HS-5 (cell line): ENCODE results near the gene CCDC152.
"Not testable (repeated sequence)": the region's sequence is repeated elsewhere in the genome, so short reads cannot be mapped to it uniquely, and the experiment has no call there.

Source experiments
- DNase-seq: peaks from one replicate; pipeline ENCODE4 v3.0.0-alpha.2; 2012; ENCODE audit warnings: low read depth

CCDC152 gene, protein sequence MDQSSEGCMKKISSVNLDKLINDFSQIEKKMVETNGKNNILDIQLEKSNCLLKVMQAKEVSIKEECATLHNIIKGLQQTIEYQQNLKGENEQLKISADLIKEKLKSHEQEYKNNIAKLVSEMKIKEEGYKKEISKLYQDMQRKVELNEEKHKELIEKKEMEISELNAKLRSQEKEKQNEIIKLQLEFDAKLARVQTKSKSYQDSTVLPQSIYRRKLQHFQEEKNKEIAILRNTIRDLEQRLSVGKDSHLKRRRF

DNA sequence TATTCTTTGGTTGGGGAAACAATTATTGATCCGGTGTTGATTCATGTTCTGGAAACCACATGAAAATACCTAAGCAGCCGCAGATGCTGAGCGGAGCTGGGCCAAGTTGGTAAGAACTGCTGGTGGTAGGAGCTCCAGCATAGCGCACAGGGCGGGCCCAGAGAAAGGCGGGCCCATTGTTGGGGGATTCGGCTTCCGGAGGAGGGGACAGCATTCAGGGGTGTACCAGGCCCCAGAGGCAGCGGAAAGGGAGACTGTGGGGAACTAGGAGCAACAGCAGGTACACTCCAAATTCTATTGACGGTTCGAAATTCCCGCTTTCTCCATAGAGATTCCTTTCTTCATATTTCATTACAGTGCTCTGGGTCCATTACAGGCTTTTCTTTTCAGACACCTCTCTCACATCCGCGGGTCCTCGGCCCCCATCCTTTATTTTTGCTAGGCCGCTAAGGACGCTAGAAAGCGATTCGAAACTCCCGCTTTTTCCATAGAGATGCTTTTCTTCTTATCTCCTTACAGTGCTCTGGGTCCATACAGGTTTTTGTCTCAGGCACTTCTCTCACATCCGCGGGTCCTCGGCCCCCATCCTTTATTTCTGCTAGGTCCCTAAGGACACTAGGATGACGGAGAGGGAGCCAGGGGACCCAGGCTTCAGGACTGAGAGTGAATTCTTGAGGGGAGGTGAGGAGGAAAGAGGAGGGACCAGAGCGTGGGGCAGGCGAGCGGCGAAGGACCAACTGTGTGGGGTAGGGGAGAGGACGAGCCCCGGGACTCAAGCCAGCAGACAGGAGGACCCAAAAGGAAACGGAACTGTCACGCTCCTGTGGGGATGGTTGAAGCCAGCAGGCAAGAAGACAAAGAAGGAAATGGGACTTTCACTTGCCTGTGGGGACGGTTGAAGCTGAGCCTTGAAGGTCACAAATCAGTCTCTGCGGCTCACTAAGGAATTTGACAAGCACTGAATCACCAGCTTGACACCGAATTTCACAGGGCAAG, at the start of gene CCDC152:
CCDC152 (plus strand) TSS at position 213 of the 996 bp plus-strand sequence. CDS start 2,304 bp downstream, outside the sequence.
- no peak for DNase-seq

DNA sequence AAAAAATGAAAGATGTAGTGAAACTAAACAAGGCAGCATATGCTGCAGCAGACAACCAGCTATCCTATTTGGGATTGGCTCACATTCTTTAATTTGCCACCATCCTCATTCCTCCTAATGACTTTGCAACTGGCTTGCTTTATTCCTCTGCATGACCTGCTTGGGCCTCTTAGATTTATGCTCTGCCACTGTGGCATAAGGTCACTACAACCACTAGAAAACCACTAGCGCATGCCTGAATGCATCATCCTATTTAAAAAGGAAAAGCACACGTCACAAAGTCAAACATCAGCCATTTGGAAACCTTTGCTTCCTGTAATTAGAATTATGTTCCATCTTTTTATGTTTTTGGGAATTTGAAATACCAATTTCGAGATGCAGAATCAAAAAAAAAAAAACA, 40.8 kb upstream of the CCDC152 start:
- peak; percentile 46 for DNase-seq

DNA sequence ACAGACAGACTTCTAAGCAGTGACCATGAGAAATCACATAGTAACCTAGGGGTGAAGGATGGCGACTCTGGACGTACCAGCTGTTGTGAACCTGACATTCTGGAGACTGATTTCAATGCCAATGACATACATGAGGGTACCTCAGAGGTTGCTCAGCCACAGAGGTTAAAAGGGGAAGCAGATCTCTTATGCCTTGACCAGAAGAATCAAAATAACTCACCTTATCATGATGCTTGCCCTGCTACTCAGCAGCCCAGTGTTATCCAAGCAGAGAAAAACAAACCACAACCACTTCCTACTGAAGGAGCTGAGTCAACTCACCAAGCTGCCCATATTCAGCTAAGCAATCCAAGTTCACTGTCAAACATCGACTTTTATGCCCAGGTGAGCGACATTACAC, 38.0 kb upstream of the CCDC152 start:
- peak; percentile 67 for DNase-seq

DNA sequence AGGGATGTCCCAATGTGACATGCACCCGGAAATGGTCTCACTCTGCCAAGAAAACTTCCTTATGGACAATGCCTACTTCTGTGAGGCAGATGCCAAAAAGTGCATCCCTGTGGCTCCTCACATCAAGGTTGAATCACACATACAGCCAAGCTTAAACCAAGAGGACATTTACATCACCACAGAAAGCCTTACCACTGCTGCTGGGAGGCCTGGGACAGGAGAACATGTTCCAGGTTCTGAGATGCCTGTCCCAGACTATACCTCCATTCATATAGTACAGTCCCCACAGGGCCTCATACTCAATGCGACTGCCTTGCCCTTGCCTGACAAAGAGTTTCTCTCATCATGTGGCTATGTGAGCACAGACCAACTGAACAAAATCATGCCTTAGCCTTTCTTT, 37.6 kb upstream of the CCDC152 start:
- peak; percentile 18 for DNase-seq

DNA sequence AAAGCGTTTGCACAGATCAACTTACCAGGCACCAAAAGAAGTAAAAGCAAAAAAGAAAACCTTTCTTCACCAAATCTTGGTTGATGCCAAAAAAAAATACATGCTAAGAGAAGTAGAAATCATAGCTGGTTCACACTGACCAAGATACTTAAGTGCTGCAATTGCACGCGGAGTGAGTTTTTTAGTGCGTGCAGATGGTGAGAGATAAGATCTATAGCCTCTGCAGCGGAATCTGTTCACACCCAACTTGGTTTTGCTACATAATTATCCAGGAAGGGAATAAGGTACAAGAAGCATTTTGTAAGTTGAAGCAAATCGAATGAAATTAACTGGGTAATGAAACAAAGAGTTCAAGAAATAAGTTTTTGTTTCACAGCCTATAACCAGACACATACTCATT, 36.4 kb upstream of the CCDC152 start:
- DNase-seq: no peak

DNA sequence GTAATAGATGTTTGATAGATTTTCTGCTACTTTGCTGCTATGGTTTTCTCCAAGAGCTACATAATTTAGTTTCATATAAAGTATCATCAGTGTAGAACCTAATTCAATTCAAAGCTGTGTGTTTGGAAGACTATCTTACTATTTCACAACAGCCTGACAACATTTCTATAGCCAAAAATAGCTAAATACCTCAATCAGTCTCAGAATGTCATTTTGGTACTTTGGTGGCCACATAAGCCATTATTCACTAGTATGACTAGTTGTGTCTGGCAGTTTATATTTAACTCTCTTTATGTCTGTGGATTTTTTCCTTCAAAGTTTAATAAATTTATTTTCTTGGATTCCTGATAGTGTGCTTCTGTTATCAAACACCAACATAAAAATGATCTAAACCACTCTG, 35.1 kb upstream of the CCDC152 start:
- DNase-seq: no peak

DNA sequence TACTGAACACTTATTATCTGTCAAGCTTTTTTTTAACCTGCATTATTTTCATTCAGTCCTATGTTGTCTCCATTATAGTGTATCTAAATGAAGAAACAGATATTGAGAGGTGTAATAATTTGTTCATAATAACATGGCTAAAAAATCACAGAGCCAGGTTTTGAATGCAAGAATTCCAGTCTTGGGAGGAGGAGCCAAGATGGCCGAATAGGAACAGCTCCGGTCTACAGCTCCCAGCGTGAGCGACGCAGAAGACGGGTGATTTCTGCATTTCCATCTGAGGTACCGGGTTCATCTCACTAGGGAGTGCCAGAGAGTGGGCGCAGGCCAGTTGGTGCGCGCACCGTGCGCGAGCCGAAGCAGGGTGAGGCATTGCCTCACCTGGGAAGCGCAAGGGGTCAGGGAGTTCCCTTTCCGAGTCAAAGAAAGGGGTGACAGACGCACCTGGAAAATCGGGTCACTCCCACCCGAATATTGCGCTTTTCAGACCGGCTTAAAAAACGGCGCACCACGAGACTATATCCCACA, 22.0 kb upstream of the CCDC152 start:
- not testable (repeated sequence) for DNase-seq

DNA sequence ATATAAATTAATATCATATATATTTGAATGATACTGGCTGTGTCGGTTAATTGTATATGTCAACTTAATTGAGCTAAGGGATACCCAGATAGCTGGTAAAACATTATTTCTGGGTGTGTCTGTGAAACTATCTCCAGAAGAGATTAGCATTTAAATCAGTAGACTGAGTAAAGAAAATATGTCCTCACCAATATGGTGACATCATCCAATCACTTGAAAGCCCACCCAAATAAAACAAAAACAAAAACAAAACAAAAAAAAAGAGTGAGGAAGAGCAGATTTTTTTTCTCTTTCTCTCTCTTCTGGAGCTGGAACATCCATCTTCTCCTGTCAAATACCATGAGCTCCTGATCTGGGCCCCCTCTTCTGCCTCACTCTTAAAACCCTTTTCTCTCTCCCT, 15.7 kb upstream of the CCDC152 start:
- no peak for DNase-seq

DNA sequence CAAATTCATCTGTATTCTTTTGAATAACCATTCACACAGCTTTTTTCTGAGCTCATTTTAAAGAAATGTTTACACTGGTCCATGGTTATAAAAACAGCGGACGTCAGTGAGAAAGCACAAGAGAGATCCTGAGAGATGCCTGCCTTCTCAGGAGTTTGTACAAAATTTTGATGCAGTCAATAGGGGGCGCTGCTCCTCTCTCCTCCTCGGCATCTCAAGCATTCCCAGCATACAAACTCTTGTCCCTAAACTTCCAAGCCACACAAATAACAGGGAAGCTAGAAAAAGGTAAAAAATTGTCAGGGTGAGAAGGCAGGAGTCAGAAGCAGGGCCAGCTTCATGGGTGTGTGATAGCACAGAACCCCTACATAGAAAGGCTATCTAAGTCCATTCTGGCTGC, 11.2 kb upstream of the CCDC152 start:
- DNase-seq: no peak

DNA sequence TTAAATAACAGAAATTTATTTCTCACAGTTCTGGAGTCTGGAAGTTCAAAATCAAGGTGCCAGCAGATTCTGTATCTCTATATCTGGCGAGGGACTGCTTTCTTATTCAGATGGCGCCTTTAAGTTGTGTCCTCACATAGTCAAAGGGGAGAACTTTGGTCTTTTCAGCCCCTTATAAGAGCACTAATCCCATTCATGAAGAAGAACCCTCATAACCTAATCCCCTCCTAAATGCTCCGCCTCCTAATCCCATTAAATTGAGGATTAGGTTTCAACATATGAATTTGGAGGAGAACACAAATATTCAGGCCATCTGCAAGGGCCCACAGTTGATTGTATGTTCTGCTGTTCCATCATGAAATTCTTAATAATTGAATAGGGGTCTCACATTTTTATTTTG, 10.8 kb upstream of the CCDC152 start:
- no peak for DNase-seq

DNA sequence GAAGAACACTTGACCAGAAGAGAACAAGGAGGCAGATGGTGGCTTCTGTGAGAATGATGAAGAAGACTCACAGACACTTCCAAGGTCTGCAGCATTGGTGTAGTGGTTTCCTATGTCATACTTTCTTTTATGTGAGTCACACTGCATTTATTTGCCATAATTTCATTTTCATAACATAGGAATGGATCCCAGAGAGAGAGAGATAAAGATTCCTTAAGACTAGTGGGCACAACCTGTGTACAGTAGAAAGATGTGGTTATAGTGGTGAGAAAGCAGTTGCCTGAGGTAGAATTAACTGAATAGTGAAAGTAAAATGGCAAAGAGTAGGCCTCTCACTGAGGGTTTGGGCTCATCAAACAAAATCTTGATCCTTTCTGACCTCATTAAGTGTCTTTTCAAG, 7.6 kb upstream of the CCDC152 start:
- peak; percentile 40 for DNase-seq

DNA sequence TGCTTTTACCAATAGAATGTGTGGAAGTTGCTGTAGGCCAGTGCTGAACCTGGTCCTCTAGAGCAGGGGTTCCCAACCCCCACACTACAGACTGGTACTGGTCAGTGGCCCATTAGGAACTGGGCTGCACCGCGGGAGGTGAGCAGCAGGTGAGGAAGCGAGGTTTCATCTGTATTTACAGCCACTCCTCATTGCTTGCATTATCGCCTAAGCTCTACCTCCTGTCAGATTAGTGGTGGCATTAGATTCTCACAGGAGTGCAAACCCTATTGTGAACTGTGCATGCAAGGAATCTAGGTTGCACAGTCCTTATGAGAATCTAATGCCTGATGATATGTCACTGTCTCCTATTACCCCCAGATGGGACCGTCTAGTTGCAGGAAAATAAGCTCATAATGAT, 6.1 kb upstream of the CCDC152 start:
- DNase-seq: no peak

DNA sequence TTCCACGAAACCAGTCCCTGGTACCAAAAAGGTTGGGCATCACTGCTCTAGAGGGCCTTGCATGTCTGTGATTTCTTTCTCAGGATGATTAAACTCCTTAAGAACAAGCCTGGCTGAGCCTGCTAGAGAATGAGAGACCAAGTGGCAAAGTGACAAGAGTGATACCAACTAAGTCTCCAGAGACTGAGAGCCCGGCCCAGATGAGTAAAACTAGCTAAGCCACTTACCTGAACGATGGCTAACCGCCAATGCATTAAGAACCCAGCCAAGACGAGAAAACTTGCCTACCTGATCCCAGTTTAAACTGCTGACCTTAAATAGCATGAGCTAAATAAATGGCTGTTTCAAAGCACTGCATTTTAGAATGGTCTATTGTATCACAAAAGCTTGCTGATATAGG, 5.6 kb upstream of the CCDC152 start:
- no peak for DNase-seq

DNA sequence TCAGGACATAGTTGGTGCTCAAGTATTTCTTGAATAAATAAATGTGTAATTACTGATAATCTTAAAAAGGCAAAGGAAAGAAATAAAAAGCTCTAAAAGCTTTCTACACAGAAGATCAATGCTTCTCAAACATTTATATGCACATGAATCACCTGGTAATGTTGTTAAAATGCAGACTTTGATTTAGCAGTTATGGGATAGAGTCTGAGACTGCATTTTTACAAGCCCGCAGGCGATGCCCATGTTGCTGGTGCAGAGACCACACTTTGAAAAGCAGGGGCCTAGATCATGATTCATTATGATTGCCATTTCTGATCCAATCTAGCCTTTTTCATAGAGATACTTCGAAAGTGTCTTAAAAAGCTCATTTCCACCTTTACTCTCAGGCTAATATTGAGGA, 3.5 kb upstream of the CCDC152 start:
- no peak for DNase-seq

DNA sequence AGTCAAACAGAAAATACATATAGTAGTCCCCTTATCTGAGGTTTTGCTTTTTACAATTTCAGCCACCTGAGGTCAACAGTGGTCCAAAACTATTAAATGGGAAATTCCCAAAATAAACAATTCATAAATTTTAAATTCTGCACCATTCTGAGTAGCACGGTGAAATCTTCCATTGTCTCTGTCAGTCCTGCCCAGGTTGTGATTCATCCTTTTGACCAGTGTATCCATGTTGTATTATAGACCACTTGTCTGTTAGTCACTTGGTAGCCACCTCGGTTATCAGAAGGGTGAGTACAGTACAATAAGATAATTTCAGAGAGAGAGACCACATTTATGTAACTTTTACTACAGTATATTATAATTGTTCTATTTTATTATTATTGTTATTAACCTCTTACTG, 2.8 kb downstream of the CCDC152 start:
- no peak for DNase-seq

DNA sequence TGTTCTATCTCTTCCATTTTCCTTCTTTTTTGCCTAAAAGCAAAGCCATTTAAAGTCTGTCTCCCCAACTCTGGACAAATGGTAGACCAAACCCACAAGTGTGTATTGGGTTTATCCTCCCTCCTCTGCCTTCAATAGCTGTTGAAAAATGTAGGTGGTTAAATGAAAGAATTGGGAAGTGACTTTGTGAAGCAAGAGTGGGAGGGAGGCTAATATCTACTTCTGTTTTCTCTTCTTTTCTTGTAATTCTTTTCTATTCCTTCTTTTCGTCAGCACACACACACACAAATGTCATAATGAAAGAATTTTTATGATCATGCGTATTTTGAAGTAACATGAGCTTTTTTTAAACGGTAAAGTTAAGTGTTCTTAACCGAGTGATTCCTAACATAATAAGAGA, 3.8 kb downstream of the CCDC152 start:
- no peak for DNase-seq

DNA sequence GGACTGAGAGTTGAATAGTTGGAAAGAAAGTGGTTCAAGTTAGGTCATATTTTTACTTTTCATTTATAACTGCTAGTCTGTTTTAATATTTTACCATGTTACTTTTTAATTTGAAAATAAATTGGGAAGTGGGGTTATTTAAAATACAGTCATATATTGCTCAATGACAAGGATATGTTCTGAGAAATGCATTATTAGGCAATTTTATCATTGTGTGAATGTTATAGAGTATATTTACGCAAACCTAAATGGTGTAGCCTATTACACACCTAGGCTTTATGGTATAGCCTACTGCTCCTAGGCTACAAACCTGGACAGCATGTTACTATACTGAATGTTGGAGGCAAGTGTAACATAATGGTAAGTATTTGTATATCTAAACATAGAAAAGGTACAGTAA, 5.2 kb downstream of the CCDC152 start:
- no peak for DNase-seq

DNA sequence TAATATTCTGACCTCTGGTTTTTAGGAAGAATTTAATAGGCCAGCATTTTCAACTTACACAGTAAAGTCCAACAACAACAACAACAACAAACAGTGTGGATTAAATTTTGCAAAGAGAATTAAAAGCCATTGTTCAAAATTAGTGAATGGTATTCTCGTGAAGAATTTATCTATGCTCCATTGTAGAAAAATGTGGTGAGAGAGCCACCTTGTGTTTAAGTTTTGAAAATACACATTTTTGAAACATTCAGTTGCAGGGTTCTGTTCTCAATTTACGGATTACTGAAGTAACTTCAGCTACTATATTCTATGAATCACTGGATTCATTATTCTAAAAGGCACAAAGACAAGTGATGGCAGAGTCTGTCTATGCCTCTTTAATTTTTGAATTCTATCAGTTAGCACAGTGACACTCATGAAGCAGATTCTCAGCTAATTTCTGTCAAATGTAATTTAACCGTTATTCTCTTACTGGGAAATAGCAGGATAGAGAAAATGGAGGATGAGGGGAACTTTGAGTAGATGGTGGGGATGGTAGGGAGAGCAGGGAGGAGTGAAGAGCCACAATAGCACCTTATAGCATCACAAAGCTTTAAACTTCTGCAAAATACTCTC, 11.0 kb downstream of the CCDC152 start:
- DNase-seq: no peak

DNA sequence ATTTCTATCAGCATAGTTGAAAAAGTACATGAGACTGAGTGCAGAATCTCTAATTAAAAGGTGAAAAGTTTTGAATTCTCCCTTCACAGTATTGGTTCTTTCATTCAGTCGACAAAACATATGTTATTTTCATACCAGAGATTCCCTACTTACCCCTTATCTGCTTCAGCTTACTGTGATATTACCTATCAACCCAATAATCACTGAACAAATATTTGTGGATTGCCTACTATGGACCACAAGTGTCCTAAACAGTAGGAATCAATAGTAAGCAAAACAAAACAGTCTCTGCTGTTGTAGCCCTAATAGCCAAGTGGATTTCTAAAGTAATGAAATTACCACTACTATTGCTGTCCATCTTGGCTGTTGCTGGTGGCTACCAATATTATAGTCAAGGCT, 11.5 kb downstream of the CCDC152 start:
- no peak for DNase-seq

DNA sequence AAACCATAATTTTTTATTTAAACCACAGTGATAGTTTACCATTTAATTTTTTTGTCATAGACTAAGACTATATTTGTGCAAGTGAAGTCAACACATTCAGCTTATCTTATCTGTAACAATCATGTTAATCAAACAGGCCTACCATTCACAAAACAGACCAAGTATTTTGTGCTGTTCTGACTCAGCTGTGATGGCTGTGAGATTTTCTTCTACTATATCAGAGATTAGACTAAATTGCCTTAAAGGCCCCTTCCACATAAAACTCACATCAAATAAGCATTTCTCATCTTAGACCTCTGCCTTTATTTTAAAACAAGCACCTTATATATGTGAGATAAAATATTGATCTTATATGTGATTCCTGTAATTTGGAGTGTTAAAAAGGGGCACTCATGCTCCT, 13.4 kb downstream of the CCDC152 start:
- no peak for DNase-seq

DNA sequence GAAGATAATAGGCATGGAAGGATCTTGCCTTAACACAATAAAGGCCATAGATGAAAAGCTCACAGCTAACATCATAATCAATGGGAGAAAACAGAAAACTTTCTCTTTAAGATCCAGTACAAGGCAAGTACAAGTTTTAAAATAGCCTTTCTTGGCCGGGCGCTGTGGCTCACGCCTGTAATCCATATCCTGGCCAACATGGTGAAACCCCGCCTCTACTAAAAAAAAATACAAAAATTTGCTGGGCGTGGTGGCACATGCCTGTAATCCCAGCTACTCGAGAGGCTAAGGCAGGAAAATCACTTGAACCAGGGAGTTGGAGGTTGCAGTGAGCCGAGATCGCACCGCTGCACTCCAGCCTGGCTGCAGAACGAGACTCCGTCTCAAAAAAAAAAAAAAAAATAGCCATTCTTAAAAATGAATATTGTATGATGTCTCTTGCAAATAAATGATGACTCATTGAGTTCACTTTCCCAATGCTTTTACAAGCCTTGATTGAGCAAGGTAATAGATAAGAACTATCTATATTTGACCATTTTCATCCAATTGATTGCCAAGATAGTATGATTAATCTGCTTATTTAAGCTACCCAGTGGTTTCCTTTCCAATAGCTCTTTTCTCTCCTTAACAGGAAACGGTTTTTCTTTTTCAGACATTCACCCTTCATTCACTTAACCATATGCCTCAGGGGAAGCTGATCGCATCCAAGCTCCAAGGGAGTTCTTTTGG, 15.8 kb downstream of the CCDC152 start:
- peak; percentile 64 for DNase-seq

DNA sequence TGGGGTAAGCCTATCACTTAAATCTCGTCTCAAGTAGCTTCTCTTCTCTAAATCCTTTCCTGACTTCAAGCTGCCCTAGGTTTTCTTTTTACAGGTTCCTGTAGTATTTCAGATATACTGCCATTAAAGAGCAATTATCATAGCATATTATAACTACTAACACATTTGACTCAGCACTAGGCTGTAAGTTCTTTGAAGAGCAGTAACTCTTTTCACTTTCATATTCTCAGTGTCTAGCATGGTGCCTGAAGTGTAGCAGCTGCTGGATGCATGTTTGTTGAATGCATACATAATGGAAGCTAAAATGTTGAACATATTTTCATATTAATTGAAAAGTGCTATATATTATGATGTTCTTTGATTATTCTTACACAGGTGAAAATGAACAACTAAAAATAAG, 22.5 kb downstream of the CCDC152 start:
- DNase-seq: no peak
